ENCODE results near the gene IL10RA. TPM values are rescaled to one million over a fixed set of nuclear protein-coding genes. Genes with fewer than 3 reads are reported as not detected.

The IL10RA gene
- total and polyA plus RNA-seq, 11 donors: 2.1 to 49.0 (median 5.8) TPM

DNA sequence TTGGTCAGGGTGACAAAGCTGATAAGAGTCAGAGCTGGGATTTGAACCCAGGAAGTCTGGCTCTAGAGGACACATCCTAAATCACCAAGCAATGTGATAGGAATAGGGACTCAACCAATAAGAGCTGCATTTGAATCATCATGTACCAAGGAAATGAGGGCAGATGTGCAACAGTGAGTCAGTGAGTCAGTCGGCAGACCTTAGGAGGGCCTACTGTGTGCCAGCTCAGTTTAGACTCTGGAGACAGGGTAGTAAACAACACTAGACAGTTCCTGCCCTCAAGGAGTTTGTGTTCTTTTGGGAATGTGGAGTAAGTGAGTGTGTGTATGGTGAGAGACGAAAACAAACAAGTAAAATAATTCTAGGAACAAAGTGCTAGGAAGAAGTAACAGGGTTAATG is 11.2 kb downstream of the IL10RA start:
- Histone ChIP-seq H3K4me3 (no peak overlapping the region), H3K27me3 (no peaks in the 10 kb centered on the region), H3K9me3 (no peaks in the 10 kb centered on the region), H3K4me1 (peaks cover 0 to 98% (median 2%) of the 10 kb centered on the region in 12 donors), H3K36me3 (peaks cover 0 to 79% (median 0%) of the 10 kb centered on the region in 9 donors), H3K27ac (peak overlapping the region in 1 of 12 donors; percentile 90)
- intact Hi-C loops (cut with DNase I): no loop called here
- ATAC-seq: no peak
- DNase-seq: no peak
- WGBS, 4 donors: 93 to 95% (median 94%) methylated on average over 2 of the region's 2 CpGs
- TF ChIP-seq, protein P1, sequence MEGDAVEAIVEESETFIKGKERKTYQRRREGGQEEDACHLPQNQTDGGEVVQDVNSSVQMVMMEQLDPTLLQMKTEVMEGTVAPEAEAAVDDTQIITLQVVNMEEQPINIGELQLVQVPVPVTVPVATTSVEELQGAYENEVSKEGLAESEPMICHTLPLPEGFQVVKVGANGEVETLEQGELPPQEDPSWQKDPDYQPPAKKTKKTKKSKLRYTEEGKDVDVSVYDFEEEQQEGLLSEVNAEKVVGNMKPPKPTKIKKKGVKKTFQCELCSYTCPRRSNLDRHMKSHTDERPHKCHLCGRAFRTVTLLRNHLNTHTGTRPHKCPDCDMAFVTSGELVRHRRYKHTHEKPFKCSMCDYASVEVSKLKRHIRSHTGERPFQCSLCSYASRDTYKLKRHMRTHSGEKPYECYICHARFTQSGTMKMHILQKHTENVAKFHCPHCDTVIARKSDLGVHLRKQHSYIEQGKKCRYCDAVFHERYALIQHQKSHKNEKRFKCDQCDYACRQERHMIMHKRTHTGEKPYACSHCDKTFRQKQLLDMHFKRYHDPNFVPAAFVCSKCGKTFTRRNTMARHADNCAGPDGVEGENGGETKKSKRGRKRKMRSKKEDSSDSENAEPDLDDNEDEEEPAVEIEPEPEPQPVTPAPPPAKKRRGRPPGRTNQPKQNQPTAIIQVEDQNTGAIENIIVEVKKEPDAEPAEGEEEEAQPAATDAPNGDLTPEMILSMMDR (IDR thresholded peaks at IDR 0.05): no peak
- TF ChIP-seq POLR2A (IDR thresholded peaks at IDR 0.05): no peak

DNA sequence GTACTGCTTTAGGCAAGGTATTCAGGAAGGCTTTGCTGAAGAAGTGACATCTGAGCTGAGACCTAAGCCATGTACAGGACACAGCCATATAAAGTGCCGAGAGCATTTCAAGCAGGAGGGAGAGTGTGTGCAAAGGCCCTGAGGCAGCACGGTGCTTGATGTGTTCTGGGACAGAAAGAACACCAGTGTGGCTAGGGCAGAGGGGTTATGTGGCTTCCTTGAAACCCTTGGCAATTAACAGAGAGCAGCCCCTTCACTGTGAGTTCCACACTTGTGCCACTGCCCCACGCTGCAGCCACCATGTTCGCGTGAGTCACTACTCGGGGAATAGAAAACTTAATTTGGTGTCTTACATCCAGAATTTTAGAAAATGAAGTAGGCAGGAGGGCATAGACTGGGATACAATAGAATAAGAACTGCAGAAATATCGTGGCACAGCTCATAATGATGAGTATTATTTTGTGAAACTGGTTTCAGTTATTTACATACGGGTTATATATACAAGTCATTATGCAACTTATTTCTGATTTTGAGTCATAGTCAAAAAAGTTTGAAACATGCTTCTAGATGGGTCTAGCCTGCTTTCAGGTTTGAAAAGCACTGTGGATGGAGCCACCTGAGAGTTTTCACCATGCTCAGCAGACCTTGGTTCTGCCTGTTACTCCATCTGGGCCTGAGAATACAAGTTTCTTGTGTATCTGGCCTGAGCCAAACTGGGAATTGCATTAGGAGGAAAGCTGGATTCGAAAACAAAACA is 11.8 kb downstream of the IL10RA start:
- DNase-seq (peak in 1 of 5 donors; percentile 5), ATAC-seq (no peak)
- 95 to 96% (median 95%) methylated on average over 9 of the region's 9 CpGs for WGBS, 4 donors
- Histone ChIP-seq H3K9me3 (no peaks in the 10 kb centered on the region), H3K27me3 (no peaks in the 10 kb centered on the region), H3K4me1 (peaks cover 0 to 98% (median 3%) of the 10 kb centered on the region in 12 donors), H3K36me3 (peaks cover 0 to 73% (median 0%) of the 10 kb centered on the region in 9 donors), H3K27ac (peak overlapping the region in 1 of 12 donors; percentile 90), H3K4me3 (no peak overlapping the region)
- TF ChIP-seq, protein P1 (IDR thresholded peaks at IDR 0.05): no peak
- no peak for TF ChIP-seq POLR2A (IDR thresholded peaks at IDR 0.05)
- intact Hi-C loops (cut with DNase I): no loop called here

DNA sequence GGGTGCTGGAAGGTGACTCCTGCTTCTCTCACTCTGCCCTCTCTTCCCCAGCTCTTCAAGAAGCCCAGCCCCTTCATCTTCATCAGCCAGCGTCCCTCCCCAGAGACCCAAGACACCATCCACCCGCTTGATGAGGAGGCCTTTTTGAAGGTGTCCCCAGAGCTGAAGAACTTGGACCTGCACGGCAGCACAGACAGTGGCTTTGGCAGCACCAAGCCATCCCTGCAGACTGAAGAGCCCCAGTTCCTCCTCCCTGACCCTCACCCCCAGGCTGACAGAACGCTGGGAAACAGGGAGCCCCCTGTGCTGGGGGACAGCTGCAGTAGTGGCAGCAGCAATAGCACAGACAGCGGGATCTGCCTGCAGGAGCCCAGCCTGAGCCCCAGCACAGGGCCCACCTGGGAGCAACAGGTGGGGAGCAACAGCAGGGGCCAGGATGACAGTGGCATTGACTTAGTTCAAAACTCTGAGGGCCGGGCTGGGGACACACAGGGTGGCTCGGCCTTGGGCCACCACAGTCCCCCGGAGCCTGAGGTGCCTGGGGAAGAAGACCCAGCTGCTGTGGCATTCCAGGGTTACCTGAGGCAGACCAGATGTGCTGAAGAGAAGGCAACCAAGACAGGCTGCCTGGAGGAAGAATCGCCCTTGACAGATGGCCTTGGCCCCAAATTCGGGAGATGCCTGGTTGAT is 12.6 kb downstream of the IL10RA start:
- H3K36me3 ChIP-seq: peaks cover 0 to 65% (median 0%) of the 10 kb centered on the region in 9 donors
- intact Hi-C loops (cut with DNase I): no loop called here
- no peak for ATAC-seq
- no peaks in the 10 kb centered on the region for H3K27me3 ChIP-seq
- no peak for DNase-seq
- H3K4me1 ChIP-seq: peaks cover 0 to 98% (median 5%) of the 10 kb centered on the region in 12 donors
- TF ChIP-seq, protein P1 (IDR thresholded peaks at IDR 0.05): no peak
- no peak for TF ChIP-seq POLR2A (IDR thresholded peaks at IDR 0.05)
- peaks cover 0 to 3% (median 0%) of the 10 kb centered on the region in 12 donors for H3K9me3 ChIP-seq
- H3K4me3 ChIP-seq: no peak overlapping the region
- peak overlapping the region in 1 of 12 donors; percentile 90 for H3K27ac ChIP-seq
- WGBS, 4 donors: 86 to 97% (median 92%) methylated on average over 9 to 10 of the region's 10 CpGs

DNA sequence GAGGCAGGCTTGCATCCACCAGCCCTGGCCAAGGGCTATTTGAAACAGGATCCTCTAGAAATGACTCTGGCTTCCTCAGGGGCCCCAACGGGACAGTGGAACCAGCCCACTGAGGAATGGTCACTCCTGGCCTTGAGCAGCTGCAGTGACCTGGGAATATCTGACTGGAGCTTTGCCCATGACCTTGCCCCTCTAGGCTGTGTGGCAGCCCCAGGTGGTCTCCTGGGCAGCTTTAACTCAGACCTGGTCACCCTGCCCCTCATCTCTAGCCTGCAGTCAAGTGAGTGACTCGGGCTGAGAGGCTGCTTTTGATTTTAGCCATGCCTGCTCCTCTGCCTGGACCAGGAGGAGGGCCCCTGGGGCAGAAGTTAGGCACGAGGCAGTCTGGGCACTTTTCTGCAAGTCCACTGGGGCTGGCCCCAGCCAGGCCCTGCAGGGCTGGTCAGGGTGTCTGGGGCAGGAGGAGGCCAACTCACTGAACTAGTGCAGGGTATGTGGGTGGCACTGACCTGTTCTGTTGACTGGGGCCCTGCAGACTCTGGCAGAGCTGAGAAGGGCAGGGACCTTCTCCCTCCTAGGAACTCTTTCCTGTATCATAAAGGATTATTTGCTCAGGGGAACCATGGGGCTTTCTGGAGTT is 13.3 kb downstream of the IL10RA start:
- peaks cover 0 to 98% (median 5%) of the 10 kb centered on the region in 12 donors for H3K4me1 ChIP-seq
- H3K4me3 ChIP-seq: no peak overlapping the region
- no peak for DNase-seq
- no peak for ATAC-seq
- peak overlapping the region in 1 of 12 donors; percentile 90 for H3K27ac ChIP-seq
- TF ChIP-seq, protein P1 (IDR thresholded peaks at IDR 0.05): no peak
- H3K36me3 ChIP-seq: peaks cover 0 to 58% (median 0%) of the 10 kb centered on the region in 9 donors
- WGBS, 4 donors: 86 to 100% (median 91%) methylated on average over 1 to 3 of the region's 3 CpGs
- H3K9me3 ChIP-seq: peaks cover 0 to 6% (median 0%) of the 10 kb centered on the region in 12 donors
- intact Hi-C loops (cut with DNase I): no loop called here
- no peaks in the 10 kb centered on the region for H3K27me3 ChIP-seq
